Stomach (tissue), 4 donors: Measurements from ENCODE around the gene CAP1.

Experiments
- CTCF ChIP-seq, 7 experiments: fragments of 450-650 bp in 4 of 7; fragments of 200-600 bp in 3 of 7; sonication (generic) in 3 of 7; IDR thresholded peaks; one replicate each; pipeline ENCODE4 v1.5.1; 2016 to 2019; ENCODE audit warnings: antibody characterized with exemption in 7 of 7, control low read depth in 2 of 7, mild to moderate bottlenecking in 1 of 7
- EP300 ChIP-seq: sonication (generic); formaldehyde crosslinking; IDR thresholded peaks from one replicate; pipeline ENCODE4 v1.6.1; 2017; ENCODE audit warnings: antibody characterized with exemption
- POLR2A ChIP-seq, 4 donors: fragments of 450-650 bp; IDR thresholded peaks; one replicate each; pipeline ENCODE4 v1.6.1; 2016; ENCODE audit warnings: antibody characterized with exemption in 4 of 4, control low read depth in 2 of 4, mild to moderate bottlenecking in 1 of 4, moderate library complexity in 1 of 4

GRCh38 chr1:40034869-40035268 is 5.7 kb upstream of the CAP1 start:
- TF ChIP-seq CTCF (IDR thresholded peaks at IDR 0.05), result no peak
- TF ChIP-seq EP300, result no peak
- no peak for TF ChIP-seq POLR2A (IDR thresholded peaks at IDR 0.05)
